ENCODE measurements around the gene KCTD7. TPM values are rescaled to one million over a fixed set of nuclear protein-coding genes. Genes with fewer than 3 reads are reported as not detected.
"Not testable (repeated sequence)": the region's sequence is repeated elsewhere in the genome, so short reads cannot be mapped to it uniquely, and the experiment has no call there.

Gene KCTD7
- total RNA-seq, 4 donors from 2014 or later = 5.2 to 22.8 (median 14.0) TPM

DNA sequence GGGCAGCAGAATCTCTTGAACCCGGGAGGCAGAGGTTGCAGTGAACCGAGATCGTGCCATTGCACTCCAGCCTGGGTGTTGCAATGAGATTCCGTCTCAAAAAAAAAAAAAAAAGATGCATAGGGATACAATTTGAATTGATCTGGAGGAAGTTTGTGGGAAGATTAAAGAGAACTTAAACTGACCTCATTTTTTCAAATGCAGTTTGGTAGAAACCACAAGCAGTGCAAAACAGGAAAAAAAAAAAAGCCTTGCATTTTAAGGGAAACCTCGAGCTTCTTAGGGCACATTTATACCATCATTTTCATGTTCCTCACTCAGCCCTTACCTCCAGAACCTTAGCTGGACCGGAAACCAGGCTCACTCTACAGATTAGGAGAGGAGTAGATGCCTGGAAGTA lies 2.8 kb downstream of the KCTD7 start:
- no peak for DNase-seq
- Histone ChIP-seq H3K9me3 (no peaks in the 10 kb centered on the region), H3K4me1 (peaks cover 3 to 39% (median 11%) of the 10 kb centered on the region in 4 donors), H3K27ac (peak overlapping the region; percentile 10 to 98 (median 40)), H3K27me3 (no peaks in the 10 kb centered on the region), H3K4me3 (no peak overlapping the region), H3K36me3 (peaks cover 0 to 5% (median 0%) of the 10 kb centered on the region in 4 donors)
- in situ Hi-C loops (cut with MboI; ENCODE audit: low pct_ligation_motif_present in 1 of 4, low pct_unique_long_range_greater_than_20kb in 1 of 4, low sequenced_read_pairs in 3 of 4) = no loop called here
- WGBS, 2 donors (ENCODE audit: low coverage in 1 of 2) = 65 to 76% methylated on average over 2 to 6 of the region's 6 CpGs
- TF ChIP-seq EP300 (IDR thresholded peaks at IDR 0.05; ENCODE audit: low read depth) (no peak), POLR2AphosphoS5 (IDR thresholded peaks at IDR 0.05) (no peak), POLR2A (IDR thresholded peaks at IDR 0.05) (no peak)
- TF ChIP-seq, protein P1, sequence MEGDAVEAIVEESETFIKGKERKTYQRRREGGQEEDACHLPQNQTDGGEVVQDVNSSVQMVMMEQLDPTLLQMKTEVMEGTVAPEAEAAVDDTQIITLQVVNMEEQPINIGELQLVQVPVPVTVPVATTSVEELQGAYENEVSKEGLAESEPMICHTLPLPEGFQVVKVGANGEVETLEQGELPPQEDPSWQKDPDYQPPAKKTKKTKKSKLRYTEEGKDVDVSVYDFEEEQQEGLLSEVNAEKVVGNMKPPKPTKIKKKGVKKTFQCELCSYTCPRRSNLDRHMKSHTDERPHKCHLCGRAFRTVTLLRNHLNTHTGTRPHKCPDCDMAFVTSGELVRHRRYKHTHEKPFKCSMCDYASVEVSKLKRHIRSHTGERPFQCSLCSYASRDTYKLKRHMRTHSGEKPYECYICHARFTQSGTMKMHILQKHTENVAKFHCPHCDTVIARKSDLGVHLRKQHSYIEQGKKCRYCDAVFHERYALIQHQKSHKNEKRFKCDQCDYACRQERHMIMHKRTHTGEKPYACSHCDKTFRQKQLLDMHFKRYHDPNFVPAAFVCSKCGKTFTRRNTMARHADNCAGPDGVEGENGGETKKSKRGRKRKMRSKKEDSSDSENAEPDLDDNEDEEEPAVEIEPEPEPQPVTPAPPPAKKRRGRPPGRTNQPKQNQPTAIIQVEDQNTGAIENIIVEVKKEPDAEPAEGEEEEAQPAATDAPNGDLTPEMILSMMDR (IDR thresholded peaks at IDR 0.05) = no peak
- intact Hi-C loops (cut with DNase I; ENCODE audit: low total_unique reads) = no loop called here

DNA sequence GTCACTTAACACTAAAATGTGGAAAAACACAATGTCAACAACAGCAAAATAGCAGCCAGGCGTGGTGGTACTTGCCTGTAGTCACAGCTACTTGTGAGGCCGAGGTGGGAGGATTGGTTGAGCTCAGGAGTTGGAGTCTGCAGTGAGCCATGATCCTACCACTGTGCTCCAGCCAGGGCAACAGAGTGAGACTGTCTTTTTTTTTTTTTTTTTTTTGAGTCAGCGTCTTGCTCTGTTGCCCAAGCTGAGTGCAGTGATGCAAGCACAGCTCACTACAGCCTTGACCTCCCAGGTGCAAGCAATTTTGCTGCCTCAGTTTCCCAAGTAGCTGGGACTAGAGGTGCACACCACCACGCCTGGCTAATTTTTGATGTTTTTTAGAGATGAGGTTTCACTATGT lies 6.1 kb downstream of the KCTD7 start:
- no peaks in the 10 kb centered on the region for H3K9me3 ChIP-seq
- H3K36me3 ChIP-seq = peaks cover 0 to 11% (median 5%) of the 10 kb centered on the region in 4 donors
- intact Hi-C loops (cut with DNase I; ENCODE audit: low total_unique reads) = no loop called here
- no peak overlapping the region for H3K4me3 ChIP-seq
- no peak for TF ChIP-seq EP300 (IDR thresholded peaks at IDR 0.05; ENCODE audit: low read depth)
- TF ChIP-seq, protein P1 (IDR thresholded peaks at IDR 0.05) = no peak
- no peak for TF ChIP-seq POLR2AphosphoS5 (IDR thresholded peaks at IDR 0.05)
- no peak for TF ChIP-seq POLR2A (IDR thresholded peaks at IDR 0.05)
- no peaks in the 10 kb centered on the region for H3K27me3 ChIP-seq
- peaks cover 0 to 24% (median 2%) of the 10 kb centered on the region in 4 donors for H3K4me1 ChIP-seq
- 60 to 78% methylated on average over 2 to 4 of the region's 4 CpGs for WGBS, 2 donors (ENCODE audit: low coverage in 1 of 2)
- no peak for DNase-seq
- in situ Hi-C loops (cut with MboI; ENCODE audit: low pct_ligation_motif_present in 1 of 4, low pct_unique_long_range_greater_than_20kb in 1 of 4, low sequenced_read_pairs in 3 of 4) = no loop called here
- H3K27ac ChIP-seq = peak overlapping the region in 2 of 4 donors; percentile 8 to 45

DNA sequence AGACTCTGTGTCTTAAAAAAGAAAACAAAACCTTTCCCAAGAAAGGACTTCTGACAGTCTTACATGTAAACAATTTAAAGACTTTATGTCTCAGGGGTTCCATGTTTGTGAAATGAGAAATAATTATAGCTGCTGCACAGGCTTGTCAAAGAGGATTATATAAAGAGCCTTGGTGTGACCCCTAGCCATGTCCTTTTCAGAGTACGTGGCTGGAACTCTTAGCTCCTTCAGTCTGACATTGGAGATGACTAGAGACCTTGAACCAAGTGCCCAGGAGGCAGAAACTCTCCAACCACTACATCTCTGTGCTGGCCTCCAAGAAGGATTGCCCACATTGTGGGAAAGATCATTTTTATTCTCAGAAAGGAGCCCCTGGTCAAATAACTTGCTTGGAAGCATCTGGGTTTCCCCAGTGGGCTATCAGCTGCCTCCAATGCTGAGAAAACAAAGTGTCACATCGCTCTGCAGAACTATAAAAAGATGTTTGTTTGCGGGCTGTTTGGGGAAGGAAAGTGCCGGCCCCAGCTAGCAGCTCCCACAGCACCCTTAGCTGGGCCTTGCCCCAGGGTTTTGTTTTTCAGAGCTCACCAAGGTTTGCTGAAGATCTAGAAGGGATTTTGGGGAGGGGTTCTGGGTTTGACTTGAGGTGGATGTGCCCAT lies 6.8 kb downstream of the KCTD7 start:
- H3K4me3 ChIP-seq; in situ Hi-C loops (cut with MboI; ENCODE audit: low pct_ligation_motif_present in 1 of 4, low pct_unique_long_range_greater_than_20kb in 1 of 4, low sequenced_read_pairs in 3 of 4); intact Hi-C loops (cut with DNase I; ENCODE audit: low total_unique reads); DNase-seq; H3K27me3 ChIP-seq; H3K9me3 ChIP-seq: not testable (repeated sequence)
- H3K36me3 ChIP-seq = peaks cover 0 to 14% (median 5%) of the 10 kb centered on the region in 4 donors
- 90% methylated on average over 3 of the region's 4 CpGs; no CpG with 5 or more reads in 1 of the 2 donors for WGBS, 2 donors (ENCODE audit: low coverage in 1 of 2)
- H3K27ac ChIP-seq = peak overlapping the region in 1 of 4 donors; percentile 45
- peaks cover 0 to 24% (median 3%) of the 10 kb centered on the region in 4 donors for H3K4me1 ChIP-seq

DNA sequence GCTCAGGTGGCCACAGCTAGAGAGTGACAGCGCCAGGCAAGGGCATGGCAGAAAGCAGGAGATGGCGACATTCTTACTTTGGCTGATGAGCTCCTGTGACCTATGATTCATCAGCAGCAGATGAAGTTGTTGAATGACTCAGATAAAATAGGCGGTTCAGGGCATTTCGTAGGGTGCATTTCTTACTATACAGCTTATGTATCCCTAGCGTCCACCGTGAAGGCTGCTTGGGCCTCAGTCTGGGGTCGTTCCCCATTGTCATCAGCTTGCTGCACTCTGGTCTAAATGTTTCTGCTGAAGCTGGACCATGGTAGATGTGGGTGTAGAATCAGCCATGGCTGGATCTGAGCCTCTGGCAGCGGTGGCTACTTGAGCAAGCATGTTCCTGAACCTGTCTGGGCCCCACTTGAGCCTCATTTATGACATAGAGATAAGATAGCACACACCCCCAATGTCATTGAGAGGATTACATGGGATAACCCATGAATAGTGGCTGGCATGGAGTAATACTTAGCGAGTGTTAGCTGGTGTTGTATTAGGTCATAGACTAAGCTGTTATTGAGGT lies 7.4 kb downstream of the KCTD7 start:
- Histone ChIP-seq H3K4me1 (peaks cover 0 to 24% (median 8%) of the 10 kb centered on the region in 4 donors), H3K36me3 (peaks cover 0 to 14% (median 5%) of the 10 kb centered on the region in 4 donors)
- intact Hi-C loops (cut with DNase I; ENCODE audit: low total_unique reads); H3K27me3 ChIP-seq; DNase-seq; H3K27ac ChIP-seq; H3K4me3 ChIP-seq; H3K9me3 ChIP-seq; in situ Hi-C loops (cut with MboI; ENCODE audit: low pct_ligation_motif_present in 1 of 4, low pct_unique_long_range_greater_than_20kb in 1 of 4, low sequenced_read_pairs in 3 of 4): not testable (repeated sequence)
- WGBS, 2 donors (ENCODE audit: low coverage in 1 of 2) = 84% methylated on average over 6 of the region's 9 CpGs; no CpG with 5 or more reads in 1 of the 2 donors

DNA sequence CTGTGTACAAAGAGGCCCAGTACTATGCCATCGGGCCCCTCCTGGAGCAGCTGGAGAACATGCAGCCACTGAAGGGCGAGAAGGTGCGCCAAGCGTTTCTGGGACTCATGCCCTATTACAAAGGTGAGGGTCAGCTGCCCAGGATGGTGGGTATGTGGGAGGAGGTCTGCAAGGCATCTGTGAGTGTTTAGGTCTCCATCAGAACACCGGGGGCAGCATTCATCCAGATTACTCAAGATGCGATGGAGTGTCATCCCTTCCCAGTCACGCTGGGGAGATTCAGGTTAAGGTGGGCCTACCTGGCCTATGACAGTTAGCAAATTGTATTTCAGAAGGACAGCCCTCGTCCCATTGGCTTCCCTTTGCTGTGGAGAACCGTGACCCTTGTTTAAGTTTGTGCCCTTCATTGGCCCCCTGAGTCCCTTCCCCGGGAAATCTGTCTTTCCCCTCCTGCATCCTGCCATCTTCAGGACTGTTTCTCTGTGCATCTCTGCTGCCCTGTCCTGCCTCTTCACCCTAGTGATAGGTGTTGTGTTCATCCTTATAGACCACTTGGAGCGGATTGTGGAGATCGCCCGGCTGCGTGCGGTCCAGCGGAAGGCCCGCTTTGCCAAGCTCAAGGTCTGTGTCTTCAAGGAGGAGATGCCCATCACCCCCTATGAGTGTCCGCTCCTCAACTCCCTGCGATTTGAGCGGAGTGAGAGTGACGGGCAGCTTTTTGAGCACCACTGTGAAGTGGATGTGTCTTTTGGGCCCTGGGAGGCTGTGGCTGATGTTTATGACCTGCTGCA lies 9.8 kb downstream of the KCTD7 start:
- 94 to 100% methylated on average over 3 to 21 of the region's 21 CpGs for WGBS, 2 donors (ENCODE audit: low coverage in 1 of 2)
- Histone ChIP-seq H3K9me3 (no peaks in the 10 kb centered on the region), H3K4me3 (no peak overlapping the region), H3K27ac (no peak overlapping the region), H3K27me3 (no peaks in the 10 kb centered on the region), H3K36me3 (peaks cover 0 to 24% (median 5%) of the 10 kb centered on the region in 4 donors), H3K4me1 (peaks cover 5 to 26% (median 16%) of the 10 kb centered on the region in 4 donors)
- in situ Hi-C loops (cut with MboI; ENCODE audit: low pct_ligation_motif_present in 1 of 4, low pct_unique_long_range_greater_than_20kb in 1 of 4, low sequenced_read_pairs in 3 of 4) = no loop called here
- intact Hi-C loops (cut with DNase I; ENCODE audit: low total_unique reads) = no loop called here
- DNase-seq = no peak
- TF ChIP-seq EP300 (IDR thresholded peaks at IDR 0.05; ENCODE audit: low read depth) = no peak
- TF ChIP-seq POLR2A (IDR thresholded peaks at IDR 0.05) = no peak
- TF ChIP-seq, protein P1 (IDR thresholded peaks at IDR 0.05) = no peak
- TF ChIP-seq POLR2AphosphoS5 (IDR thresholded peaks at IDR 0.05) = no peak

All from transverse colon (tissue), 4 donors.